Fibroblast of skin of right biceps (primary cell): Measurements from ENCODE around the gene SEPTIN11.
"Not testable (repeated sequence)": the region's sequence is repeated elsewhere in the genome, so short reads cannot be mapped to it uniquely, and the experiment has no call there.

Experiments
- DNase-seq: peaks from one replicate; pipeline ENCODE4 v3.0.0-alpha.2; 2013

SEPTIN11 gene

DNA sequence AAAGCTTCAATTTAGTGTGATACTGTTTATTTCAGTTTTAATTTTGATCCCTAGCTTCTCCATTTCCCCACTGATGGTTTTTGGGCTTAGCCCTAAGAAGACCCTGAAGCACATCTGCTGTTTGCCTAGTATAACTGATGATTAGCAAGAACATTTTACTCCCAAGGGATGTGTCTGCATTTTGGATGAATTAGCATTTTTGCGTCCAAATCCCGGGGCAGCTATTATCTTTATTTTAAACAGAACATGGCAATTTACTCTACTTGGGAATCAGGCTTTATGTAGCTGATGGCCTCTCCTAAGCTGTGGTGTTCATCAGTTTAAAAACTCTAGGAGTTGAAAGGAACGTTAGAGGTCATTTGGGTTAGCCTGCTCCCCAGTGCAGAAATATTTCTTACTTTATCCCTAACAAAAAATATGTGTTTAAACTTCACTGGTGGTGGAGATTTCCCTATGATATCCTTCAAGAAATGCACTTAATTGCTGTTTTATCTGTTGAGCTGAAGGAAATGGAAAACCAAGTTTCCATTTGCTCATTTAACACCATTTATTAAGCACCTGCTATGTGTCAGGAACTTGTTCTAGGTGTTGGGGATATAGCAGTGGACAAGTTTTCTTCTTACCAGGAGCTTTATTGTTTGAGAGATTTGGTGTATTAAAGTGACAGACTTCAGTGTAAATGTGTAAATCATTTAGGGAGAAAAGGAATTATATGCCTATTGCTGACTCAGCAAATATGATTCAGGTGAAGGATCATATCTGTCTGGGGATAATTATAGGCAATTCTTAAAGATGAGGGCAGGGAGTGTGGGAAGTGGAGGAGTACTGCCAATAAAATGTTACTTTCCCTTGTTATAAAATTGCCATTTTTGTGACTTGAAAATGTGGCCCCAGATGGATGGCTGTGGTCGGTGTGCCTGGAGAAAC lies 3.4 kb downstream of the SEPTIN11 start:
- DNase-seq = no peak

DNA sequence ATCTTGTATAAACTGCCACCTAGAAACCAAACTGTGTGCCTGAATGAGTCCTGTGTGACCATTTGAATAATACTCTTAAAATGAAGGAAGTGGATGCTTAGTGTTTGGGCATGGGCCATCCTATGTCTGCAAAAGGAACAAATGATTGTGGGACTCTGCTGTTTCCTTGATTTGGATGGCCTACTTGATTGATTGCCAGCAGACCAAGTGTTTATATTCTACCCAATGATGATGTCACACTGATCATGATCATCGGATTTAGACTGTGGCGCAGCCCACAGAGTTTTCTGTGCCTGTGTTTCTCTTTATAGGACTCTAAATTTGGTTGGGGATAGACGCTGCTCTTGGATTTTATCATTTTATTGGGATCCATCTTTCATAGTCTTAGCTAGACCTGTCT lies 4.4 kb downstream of the SEPTIN11 start:
- no peak for DNase-seq

DNA sequence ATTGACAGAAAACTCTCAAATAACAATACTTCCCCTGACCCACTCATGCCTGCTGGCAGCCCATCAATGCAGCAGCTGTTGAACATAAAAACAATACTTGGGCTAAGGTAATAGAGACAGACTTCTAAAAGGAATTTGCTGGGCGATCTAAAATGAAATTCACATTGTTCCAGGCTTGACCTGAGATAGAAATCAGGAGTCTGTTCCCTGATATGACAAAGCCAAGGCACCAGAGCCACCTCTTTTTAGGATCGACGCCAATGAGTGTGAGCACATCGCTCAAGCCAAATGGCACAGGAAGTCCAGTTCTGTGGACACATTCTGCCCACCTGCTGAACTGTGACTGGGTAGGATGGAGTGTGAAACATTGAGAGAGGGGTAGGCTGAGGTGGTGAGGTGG lies 4.9 kb downstream of the SEPTIN11 start:
- DNase-seq = no peak

DNA sequence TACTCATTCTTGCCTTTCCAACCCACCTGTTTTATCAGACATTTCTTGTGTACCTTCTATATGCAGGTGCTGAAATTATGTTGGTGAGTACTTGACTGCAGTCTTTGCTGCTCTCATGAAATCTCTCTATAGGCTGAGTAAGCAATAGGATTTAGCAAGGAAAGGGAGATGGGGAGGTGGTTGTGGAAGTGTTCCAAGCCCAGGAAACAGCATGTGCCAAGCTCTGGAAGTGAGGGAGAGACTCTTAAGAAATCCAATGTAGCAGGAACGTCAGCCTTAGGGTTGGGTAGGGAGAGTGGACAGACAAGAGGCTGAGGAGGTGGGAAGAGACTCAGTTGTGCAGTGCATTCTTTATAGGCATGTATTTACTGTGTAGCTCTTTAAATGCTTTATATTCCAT lies 5.6 kb downstream of the SEPTIN11 start:
- DNase-seq = peak; percentile 57

DNA sequence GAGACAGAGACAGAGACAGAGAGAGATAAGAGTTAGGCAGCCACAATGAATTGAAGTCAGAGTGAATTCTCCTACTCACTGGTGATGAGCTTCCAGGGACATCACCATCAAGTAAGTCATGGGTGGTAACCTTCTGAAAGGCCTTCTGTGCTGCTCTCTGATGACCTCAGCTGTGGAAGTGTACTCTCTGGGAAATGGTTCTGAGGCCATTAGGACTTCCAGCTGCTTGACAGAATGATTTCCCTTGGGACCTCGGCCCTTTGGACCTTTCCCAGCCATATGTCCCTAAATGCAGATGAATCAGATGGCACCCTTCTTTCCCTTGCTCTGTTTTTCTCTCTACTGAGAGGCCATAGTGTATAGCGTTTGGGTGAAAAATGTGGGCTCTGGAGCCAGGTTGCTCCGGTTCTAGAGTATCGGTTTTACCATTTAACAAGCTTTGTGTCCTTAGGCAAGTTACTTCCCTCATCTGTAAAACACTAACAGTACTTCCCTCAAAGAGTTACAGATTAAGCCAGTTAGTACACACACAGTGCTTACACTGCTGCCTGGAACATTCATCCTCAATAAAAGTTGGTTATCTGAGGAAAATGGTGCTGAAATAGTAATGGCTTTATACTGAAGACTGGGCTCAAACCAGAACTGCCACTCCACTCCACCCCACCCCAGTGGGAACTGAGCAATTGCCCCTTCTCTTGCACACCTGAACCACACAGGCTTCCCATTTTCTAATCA lies 7.6 kb downstream of the SEPTIN11 start:
- DNase-seq = no peak

DNA sequence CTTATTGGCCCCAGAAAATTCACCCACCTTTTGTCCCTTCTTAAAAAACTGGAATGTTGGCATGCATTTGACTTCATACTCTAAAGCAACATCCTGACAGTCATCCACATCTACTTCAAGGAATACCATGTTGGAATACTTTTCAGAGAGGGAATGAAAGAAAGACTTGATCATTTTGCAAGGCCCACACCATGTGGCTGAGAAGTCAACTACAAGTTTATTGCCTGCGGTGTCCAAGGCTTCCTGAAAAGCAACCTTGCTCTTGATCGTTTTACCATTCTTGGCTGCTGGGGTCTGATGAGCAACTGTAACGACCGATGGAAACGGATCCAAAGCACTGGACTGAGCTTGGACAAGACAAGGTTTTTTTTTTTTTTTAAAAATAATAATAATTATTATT lies 9.3 kb downstream of the SEPTIN11 start:
- DNase-seq = no peak

DNA sequence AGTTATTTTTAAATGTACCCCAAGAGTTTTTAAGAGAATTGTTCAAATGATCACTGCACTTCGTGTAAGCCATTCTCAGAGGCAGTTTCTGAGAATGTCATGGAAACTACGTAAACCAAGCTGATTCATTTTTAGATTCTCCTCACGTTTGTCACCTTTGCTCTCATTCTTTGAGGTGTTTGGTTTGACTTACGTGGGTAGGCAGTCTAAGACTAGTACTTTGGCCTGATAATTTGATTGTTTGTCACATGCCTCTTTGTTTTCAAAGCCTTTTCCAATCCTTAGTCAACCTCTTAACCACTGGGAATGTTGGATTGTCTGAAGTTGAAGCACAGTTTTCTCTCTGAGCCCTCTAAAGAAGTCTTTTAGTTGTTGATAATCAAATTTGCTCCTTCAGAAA lies 10.5 kb downstream of the SEPTIN11 start:
- peak; percentile 40 for DNase-seq

DNA sequence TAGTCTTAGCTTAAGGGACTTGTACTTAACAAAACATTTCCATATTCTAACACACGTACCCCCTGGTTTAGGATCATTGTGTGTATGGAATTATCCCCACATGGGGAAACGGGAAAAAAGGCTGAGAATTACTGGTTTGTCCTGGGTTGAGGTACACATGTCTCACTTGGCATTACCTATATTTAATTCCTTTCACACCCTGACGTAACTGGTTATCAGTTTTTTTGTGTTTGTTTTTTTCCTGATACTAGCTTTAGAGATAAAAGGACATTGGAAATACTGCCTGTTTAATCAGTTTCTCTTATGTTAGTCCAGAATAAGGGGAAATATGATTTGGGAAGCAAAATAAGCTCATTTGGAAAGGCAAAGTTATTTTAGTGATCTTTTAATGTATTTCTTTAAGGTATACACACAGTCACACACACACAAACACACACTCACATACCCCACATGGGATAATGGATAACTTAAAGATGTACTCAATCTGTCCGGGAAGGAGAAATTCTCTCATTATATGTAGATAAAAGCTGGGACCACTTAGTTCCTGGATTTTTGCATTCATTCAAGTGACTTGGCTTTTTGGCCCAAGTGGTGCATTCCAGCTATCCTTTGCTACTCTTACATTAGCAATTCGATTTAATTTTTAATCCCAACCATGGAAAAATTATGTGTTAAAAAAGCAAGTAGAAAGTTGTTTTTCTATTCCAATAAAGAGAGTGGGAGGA lies 13.0 kb downstream of the SEPTIN11 start:
- DNase-seq = no peak

DNA sequence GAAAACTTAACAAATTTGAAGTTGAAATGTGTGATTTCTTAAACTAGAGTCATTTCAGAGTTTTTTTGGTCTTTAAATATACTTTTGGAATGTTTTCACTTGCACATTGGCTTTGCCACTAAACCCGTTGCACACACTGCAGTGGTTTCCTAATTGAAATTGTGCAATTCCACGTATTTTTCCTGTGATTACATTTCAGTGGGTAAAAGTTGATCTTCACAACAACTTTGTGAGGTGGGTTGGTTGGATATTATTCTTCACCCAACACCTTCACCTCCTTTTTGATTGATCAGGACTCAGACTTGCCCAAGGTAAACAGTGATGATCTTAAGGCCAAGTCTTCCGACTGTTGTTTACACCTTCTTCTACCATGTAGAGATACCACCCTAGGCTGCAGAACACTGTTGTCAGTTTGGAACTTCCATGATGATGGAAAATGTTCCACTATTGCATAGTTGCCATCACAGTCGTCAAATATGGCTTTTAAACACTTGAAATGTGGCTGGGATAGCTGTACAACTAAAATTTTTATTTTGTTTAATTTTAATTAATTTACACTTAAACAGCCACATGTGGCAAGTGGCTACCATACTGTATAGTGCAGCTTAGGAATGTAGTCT lies 13.7 kb downstream of the SEPTIN11 start:
- DNase-seq = no peak

DNA sequence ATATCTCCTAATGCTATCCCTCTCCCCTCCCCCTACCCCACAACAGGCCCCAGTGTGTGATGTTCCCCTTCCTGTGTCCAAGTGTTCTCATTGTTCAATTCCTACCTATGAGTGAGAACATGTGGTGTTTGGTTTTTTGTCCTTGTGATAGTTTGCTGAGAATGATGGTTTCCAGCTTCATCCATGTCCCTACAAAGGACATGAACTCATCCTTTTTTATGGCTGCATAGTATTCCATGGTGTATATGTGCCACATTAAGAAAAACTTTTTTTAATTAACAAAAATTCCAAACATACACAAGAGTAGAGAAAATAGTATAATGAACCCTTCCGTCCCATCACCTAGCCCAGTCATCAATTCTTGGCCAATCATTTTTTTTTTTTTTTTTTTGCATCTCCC lies 14.4 kb downstream of the SEPTIN11 start:
- DNase-seq = not testable (repeated sequence)

DNA sequence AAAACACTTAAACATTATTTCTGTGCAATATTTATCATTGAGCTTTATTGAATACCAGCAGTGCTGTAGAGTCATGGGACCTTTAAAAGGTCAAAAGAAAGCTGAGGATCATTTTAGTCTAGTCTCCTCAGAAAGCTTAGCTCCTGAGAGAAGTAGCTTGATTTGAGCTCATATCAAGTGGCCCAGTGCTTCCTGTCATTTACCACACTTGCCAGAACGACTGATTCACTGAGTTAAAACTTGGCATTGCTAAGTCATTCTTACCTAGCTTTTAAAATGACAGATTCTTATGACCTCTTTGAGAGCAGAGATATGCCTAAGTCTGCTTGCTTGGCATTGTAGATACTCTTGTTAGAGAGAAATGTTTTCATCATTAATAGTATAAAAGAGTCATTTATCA lies 15.2 kb downstream of the SEPTIN11 start:
- no peak for DNase-seq

DNA sequence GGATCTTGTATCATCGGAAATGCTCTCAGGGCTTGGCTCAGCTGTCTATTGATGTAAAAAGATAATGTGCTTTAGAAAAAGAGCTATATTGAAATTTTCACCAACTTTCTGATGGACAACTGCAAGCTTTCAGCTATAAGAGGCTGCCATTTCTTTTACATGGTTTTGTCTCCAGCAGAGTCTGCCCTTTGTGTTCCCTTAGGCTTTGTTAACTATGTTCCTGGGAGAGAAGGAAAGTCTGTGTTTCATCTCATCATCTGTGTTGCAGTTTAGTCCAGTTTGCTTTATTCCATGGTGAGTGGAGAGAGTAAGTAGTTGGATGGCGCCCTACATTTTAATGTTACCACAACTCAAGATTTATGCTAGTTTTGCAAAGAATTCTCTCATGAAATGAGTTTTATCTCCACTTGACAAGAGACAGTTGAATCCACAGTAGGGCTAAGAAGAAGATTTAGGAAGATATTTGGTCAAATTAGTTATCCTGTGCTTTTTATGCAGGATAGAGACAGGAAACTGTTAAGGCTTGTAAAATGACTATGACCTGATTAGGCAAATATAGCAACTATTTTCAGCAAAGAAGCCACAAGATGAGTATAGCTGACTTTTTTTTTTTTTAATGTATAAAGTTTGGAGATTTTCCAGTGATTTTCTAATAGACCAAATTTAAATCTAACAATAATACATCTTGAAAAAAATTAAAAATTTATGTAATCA lies 16.5 kb downstream of the SEPTIN11 start:
- DNase-seq = no peak

DNA sequence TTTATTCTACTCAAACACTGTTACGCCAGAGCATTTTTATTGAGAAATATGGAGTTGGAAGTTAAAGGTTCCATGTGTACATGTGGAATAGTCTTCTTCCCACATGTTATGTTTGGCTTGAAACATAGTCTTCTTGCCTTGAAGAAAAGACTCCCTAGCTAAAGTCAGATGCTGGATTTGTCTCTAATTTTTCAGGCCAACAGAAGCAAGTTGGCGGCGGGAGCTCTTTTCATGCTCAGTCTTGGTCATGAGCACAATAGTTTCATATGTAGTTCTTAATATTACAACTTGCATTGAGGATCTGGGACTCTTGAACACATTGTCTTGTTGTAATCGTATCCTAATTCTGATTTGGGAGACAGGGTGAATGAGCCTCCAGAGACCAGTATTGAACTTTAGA lies 19.4 kb downstream of the SEPTIN11 start:
- no peak for DNase-seq

DNA sequence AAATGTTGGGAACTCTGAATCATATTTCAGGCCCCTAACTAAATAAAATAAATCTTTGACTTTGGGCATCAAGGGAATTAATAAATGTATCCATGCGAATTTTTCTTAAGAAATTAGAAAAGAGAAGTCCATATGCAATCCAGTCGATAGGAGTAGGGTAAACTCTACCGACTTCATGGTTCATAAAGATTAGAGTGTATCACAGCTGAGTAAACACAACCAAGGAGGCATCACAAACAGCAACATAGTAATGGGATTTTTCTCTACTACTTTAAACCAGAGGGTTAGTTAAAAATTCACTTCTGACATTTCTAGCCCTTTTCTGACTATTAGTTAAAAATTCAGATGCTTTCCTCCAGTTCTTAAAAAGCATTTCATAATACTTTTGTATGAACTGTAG lies 19.9 kb downstream of the SEPTIN11 start:
- DNase-seq = no peak

DNA sequence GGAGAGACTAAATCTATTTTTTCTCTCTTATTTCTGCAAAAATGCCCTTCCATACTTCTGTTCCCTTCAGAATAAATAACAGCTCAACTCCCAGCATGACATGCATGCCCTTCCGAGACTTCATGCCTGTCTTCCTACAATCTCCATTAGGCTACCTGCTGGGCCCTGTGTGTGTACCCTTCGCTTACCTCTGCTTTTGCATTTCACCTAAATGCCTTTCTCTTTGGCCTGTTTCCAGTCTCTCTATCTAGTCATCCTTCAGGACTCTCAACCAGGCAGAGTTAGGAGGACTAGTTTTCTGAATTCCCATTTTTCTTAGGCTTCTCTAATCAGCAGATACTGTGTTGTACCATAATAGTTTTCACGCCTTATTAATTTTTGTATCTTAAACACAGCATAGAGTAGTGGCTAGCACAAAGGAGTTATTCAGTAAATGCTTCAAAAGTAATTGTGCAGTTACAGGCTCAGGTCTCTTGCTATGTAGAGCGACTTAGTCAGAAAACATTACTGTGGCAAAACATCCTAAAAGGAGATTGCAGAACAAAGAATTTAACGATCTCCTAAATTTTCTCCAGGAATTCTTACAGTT lies 20.5 kb downstream of the SEPTIN11 start:
- no peak for DNase-seq

DNA sequence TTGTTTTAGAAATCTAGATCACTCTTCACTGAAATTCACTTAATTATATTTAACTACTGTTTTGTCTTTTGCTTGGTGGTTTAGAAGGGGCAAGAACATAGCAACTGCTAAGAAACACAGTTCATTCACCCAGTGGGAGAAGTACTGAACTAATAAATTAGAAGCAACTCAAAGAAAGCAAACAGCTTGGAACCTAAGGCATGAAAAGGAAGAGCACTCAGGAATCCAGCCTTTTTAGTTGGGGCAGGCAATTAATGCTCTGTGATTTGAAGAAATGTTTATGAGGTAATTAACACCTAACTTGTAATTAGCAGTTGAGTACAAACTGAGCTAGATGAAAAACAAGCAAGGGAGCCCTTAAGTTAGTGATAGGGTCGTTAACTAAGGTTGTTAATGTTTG lies 22.8 kb downstream of the SEPTIN11 start:
- no peak for DNase-seq

DNA sequence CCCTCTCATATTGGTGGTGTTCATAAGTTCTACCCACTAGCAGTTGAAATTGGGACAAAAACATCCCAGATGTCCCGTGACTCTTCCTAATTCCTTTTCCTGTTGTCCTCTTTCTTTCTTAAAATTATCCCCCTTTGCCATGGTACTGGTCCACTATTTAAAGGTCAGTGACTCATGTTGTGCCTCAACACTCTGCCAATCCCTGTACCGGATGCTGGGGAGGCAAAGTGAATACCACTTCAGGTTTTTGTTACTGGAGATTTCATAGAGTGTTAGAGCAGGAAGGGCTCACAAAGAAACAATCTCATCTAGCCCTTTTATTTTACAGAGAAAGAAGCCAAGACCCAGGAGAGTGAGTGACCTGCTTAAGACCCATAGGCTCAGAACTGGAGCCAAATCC lies 24.6 kb downstream of the SEPTIN11 start:
- DNase-seq = no peak

DNA sequence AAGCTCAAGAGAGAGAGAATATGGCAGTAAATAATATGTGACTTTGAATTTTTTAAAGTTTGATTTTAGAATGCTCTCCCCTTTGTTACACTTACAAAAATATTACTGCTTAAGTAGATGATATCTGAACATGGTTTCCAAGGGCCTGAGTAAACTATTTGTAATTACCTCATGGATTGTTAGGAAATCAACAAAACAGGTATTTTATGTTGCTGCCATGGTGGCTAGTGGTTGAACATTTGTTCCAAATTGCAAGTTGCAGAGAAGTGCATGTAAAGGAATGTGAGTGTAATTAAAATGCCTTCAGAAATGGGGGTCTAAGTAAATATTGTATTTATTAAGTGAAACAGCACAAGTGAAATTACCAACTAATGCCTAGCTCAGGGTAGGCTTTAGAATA lies 27.6 kb downstream of the SEPTIN11 start:
- no peak for DNase-seq

DNA sequence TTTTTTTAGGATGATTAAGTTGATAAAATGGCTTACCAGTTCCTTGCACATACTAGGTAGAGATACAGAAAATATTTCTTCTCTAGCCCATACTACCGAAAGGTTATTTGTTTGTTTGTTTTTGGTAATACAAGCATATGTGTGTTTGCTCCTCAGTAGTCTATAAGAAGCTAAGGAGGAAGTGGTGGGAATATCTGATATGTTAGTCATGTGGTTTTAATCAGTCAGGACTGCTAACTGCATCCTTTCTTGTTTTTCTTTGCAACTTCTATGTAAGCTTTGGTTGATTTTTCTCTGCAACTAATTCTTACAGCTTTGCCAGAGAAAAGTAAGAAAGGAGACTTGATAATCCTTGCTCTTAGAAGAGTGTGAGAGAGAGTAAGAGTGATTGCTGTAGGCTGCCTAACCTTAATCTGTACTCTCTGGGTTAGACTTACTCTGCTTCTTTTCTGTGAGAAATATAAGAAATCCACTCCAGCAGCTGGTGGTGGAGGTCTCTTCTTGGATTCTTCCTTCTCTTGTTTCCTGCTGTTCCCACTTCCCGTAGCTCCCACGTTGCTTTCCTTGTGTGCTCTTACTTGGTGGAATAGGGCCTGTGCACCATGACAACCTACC lies 28.3 kb downstream of the SEPTIN11 start:
- peak; percentile 86 for DNase-seq

DNA sequence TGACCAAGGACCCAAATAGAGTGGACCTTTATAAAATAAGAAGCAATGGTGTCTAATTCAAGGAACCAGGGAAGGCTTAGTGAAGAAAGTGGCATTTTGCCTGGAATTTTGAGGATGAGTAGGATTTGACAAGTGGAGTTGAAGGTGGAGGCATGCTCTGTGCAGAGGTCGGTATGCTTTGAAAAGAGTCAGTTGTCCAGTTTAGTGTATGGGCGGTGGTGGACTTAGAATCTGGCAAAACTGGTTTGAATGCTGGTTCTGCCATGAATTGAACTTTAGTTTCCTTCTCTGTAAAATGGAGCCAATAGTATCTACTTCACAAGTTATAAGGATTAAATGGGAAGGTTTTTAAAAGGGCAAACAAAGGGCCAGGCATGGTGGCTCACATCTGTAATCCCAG lies 29.7 kb downstream of the SEPTIN11 start:
- no peak for DNase-seq

DNA sequence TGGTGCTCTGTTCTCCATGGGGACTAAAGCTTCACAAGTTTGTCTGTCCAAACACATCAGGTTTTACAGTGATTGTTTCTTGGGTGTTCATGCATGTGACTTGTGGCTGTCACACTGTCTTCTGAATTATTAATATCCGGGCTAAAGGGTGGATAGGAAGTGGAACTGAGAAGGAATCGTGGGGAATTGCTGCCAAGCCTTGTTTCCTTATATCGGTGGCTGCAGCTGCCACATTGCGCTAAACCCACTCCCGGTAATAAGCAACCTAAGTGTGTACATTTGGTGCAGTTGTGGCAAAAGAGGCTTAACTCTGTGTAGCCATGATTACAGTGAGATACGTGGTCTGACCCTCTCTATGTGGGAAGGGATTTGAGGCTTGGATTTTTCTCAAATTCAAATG lies 30.7 kb downstream of the SEPTIN11 start:
- DNase-seq = no peak

DNA sequence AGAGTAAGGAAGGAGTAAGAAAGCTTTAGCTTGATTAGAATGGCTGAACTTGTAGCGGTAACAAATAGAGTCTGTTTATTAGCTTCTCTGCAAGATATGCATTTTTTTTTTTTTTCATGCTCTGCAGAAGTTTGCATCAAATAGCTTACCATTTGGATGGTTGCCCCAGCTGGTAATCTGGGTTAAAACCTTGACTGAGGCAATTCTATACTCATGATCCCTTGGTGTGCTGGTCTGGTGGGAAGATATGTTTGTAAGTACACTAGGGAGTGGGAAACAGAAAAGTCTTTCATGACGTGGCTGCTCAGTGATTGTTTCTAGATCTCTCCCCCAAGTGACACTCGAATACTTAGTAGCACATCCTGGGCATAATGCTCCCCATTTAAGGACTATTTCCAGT lies 32.1 kb downstream of the SEPTIN11 start:
- no peak for DNase-seq
